ENCODE results near the gene DIS3L2. TPM values are rescaled to one million over a fixed set of nuclear protein-coding genes. Genes with fewer than 3 reads are reported as not detected.

The DIS3L2 gene
- polyA plus RNA-seq, 3 donors, result 31.3 to 35.4 (median 33.2) TPM

GRCh38 chr2:232250246-232251175 is 289.0 kb downstream of the DIS3L2 start:
- no peak for DNase-seq (ENCODE audit: low read depth in 3 of 3, low spot score in 2 of 3)

GRCh38 chr2:232255033-232255432 is 293.5 kb downstream of the DIS3L2 start:
- DNase-seq (ENCODE audit: low read depth in 3 of 3, low spot score in 2 of 3), result no peak

DNA sequence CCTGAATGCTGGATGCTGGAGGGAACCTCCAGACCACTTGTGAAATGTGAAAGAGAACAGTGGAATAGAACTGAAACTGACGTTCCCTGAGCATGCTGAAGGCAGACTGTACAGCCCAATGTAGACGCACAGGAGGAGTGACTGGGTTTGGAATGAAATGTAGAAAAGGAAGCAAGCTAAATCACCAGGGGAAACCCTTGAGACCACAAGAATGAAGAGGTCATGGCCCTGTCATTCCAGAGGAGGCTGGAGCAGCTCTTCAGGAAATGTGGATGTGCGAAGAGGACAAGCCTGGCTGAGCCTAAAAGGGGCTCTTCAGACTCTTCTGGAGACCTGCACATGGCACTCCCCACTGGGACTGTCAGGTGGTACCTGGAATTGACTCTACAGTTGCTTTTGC is 298.6 kb downstream of the DIS3L2 start:
- DNase-seq (ENCODE audit: low read depth in 3 of 3, low spot score in 2 of 3), result peak in 1 of 3 donors; percentile 19

- no peak for DNase-seq (ENCODE audit: low read depth in 3 of 3, low spot score in 2 of 3)
Measured at GRCh38 chr2:232261776-232262175, 300.3 kb downstream of the DIS3L2 start.

- no peak for DNase-seq (ENCODE audit: low read depth in 3 of 3, low spot score in 2 of 3)
Measured at GRCh38 chr2:232263295-232263694, 301.8 kb downstream of the DIS3L2 start.

GRCh38 chr2:232264081-232264480 is 302.6 kb downstream of the DIS3L2 start:
- DNase-seq (ENCODE audit: low read depth in 3 of 3, low spot score in 2 of 3), result no peak

GRCh38 chr2:232265329-232265728 is 303.8 kb downstream of the DIS3L2 start:
- DNase-seq (ENCODE audit: low read depth in 3 of 3, low spot score in 2 of 3), result no peak

DNA sequence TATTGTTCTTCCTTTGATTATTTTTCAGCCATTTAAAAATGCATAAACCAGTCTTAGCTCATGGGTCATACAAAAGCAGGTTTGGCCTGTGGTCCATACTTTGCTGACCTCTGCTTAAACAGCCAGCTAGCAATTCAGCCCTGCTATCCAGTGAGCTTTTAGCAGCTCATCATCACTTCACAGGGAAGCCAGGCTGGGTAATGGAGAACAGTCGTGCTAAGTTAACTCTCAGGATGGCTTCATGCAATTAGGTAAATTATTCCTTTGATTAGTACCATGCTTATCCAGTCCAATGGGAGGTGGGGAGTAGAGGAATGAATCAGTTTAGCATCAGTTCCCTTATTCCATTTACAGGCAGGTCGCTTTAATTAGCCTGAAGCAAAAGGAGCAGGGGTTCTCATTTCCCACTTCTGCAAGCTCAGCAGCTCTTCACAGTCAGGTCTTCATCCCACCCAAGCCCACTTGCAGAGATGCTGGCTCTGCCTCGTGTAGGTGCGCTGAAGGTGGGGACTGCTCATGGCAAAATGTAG is 307.2 kb downstream of the DIS3L2 start:
- DNase-seq (ENCODE audit: low read depth in 3 of 3, low spot score in 2 of 3), result no peak

- no peak for DNase-seq (ENCODE audit: low read depth in 3 of 3, low spot score in 2 of 3)
Measured at GRCh38 chr2:232269867-232270266, 308.4 kb downstream of the DIS3L2 start.

DNA sequence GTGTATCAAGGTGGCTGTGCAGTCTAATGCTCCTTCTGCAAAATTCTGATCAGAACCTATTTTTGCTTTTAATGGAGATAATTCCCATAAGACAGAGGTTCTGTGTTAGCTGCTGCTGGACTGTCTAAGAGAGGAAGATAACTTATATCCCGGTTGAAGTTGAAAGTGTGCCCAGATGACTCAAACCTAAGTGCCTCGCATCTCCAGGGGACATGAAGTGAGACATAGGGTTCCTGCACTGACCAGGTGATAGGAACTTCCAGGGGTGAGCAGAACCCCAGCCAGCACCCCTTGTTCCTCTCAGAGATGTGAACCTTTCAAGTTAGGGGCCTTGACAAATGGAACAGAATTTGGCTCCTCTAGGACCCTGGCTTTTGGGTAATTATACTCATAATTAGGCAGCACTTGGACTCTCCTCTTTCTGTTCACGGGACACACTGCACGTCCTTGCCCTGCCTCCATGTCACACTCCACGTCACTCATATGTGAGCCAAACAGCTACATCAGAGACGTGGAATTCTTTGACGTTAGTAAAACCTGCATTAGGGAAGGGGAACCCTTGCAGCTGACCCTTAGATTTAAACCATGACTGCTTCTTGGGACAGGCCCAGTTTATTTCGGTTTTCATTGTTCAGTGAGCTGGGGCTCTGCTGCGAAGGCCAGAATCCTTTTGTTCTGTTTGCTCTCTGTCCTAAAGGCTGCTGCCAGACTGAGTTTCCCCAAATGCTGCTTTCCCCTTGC is 312.6 kb downstream of the DIS3L2 start:
- no peak for DNase-seq (ENCODE audit: low read depth in 3 of 3, low spot score in 2 of 3)

- DNase-seq (ENCODE audit: low read depth in 3 of 3, low spot score in 2 of 3), result no peak
Measured at GRCh38 chr2:232275670-232276069, 314.2 kb downstream of the DIS3L2 start.

DNA sequence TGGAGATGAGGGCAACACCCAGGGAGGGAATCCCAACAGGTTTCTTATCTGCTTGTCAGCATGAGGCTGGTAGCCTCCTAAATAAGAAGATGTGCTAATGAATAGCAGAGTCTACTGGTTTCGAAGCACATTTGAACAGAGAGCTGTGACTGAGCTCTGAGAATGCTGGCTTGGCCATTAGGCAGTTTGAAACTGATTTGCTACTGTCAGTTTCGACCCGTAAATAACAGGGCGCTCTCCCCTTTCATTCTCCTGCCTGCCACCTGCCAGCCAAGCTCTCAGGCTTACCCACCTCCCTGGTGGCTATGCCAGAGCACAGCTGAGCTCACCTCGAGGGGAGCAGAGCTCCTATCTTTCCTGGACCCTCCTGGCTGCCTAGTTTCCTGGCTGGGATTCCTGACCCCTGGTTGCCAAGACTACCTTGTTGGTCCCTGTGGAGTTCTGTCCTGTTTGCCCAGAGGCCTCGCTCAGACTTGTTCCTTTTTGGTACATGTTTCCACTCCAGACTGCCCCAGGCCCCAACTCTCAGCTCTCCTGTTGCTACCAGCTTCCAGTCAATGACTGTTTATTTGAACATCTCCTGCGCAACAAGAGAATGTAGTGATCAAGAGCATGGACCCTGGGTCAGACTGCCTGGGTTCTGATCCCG is 314.7 kb downstream of the DIS3L2 start:
- DNase-seq (ENCODE audit: low read depth in 3 of 3, low spot score in 2 of 3), result no peak

GRCh38 chr2:232276733-232277313 is 315.3 kb downstream of the DIS3L2 start:
- DNase-seq (ENCODE audit: low read depth in 3 of 3, low spot score in 2 of 3), result no peak

GRCh38 chr2:232278534-232278933 is 317.0 kb downstream of the DIS3L2 start:
- no peak for DNase-seq (ENCODE audit: low read depth in 3 of 3, low spot score in 2 of 3)

GRCh38 chr2:232280341-232280740 is 318.8 kb downstream of the DIS3L2 start:
- DNase-seq (ENCODE audit: low read depth in 3 of 3, low spot score in 2 of 3), result no peak

DNA sequence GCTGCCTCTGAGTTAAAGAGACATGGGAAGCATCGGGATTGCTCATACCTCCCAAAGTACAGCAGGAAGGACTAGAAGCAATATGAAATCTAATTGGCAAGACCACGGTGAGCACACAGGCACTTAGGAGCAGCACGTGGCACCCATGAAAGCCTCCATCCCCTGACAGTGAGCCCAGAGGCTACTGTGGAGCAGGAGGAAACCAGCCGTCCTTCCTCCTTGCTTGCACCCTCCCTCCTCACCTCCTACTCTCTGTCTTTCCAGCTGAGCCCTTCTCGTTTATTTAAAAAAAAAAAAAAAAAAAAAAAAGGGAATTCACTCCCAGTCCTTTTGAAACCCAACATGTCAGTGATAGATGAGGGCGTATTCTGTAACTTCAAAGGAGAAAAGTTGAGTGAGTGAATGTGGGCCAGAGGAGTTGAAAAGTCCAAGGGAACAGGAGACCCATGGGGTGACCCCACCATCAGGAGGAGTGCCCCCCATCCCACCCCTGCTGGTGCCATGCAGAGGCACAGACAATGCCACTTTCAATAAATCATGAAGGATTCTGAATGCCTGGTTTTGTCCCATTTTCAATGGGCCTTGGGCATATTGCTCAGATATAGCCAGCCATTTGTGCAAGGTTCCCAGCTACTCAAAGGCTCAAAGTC is 320.5 kb downstream of the DIS3L2 start:
- no peak for DNase-seq (ENCODE audit: low read depth in 3 of 3, low spot score in 2 of 3)

DNA sequence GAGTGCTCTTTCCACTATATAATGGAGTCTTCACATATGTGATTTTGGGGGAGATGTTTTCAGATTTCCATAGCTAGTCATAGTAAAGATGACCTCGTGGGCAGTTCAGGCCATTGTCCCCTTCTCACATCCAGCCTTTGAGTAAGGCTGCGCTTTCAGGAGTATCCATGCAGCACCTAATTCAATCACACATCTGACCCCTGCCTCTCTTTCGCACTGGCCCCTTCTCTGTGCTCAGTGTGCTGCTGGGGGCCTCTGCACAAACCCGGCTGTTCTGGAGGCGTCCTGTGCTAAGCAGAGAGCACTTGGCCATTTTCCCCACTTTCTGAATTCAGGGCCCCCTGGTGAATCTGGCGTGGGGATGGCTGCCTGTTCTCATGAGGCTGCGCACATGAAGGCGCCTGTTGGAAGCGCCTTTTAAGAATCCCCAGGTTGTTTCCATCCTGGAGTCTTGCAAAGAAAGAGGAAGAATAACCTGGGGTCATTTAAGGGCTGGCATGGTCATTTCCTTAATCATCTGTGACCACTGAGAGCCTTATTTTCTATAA is 321.1 kb downstream of the DIS3L2 start:
- DNase-seq (ENCODE audit: low read depth in 3 of 3, low spot score in 2 of 3), result no peak

DNA sequence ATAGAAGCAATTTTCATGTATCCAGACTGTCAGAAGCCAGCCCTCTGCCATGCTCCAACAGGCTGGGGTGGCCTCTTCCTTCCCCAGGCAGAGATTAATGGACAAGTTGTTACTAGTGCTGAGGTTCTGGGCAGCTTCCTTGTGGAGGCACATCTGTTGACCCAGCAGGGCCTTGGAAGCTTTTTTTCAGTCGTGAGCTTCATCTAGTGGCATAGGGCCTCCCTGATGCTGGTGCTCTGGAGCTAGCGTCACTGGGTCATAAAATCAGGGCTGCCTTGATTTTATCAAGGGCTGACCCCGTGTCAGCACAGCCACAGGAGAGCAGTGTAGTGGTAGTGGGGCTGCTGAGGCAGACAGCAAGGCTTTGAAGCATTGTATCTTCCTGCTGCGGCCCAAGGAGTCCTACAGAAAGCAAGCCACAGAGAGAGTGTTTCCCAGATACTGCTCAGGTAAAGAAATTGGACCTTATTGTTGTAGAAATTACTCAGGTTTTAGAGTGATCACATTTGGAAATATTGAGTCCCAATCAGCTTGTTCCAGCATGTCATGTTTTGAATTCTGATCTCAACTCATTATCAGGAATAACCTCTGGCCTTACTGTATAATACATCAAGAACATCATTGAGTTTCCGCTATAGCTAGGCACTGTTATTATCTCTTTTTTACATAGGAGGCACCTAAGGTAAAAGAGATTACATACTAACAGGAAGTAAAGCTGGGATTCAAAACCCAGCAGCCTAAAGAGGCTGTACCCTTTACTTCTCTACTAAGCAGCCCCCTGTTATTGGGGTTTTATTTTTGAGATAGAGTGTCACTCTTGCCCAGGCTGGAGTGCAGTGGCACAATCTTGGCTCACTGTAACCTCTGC is 324.7 kb downstream of the DIS3L2 start:
- DNase-seq (ENCODE audit: low read depth in 3 of 3, low spot score in 2 of 3), result no peak

- peak in 1 of 3 donors; percentile 24 for DNase-seq (ENCODE audit: low read depth in 3 of 3, low spot score in 2 of 3)
Measured at GRCh38 chr2:232287316-232287715, 325.8 kb downstream of the DIS3L2 start.

Measured in right renal cortex interstitium (tissue), 3 donors.